Measurements from ENCODE around the gene LRRC27.
"Not testable (repeated sequence)": the region's sequence is repeated elsewhere in the genome, so short reads cannot be mapped to it uniquely, and the experiment has no call there.

The LRRC27 gene

GRCh38 chr10:132331601-132332432 is at the start of gene LRRC27:
Gene LRRC27 (plus strand): TSS chr10:132332193. CDS start chr10:132333525, 1,332 bp downstream.
- DNase-seq (ENCODE audit: low spot score) = peak; percentile 92

GRCh38 chr10:132282667-132283603 is 49.1 kb upstream of the LRRC27 start:
- no peak for DNase-seq (ENCODE audit: low spot score)

- no peak for DNase-seq (ENCODE audit: low spot score)
Measured at GRCh38 chr10:132283604-132284382, 48.2 kb upstream of the LRRC27 start.

- no peak for DNase-seq (ENCODE audit: low spot score)
Measured at GRCh38 chr10:132289439-132289838, 42.6 kb upstream of the LRRC27 start.

GRCh38 chr10:132290631-132291030 is 41.4 kb upstream of the LRRC27 start:
- no peak for DNase-seq (ENCODE audit: low spot score)

- no peak for DNase-seq (ENCODE audit: low spot score)
Measured at GRCh38 chr10:132291826-132292225, 40.2 kb upstream of the LRRC27 start.

- DNase-seq (ENCODE audit: low spot score) = no peak
Measured at GRCh38 chr10:132292287-132293200, 39.4 kb upstream of the LRRC27 start.

- DNase-seq (ENCODE audit: low spot score) = peak; percentile 31
Measured at GRCh38 chr10:132293201-132293812, 38.7 kb upstream of the LRRC27 start.

- DNase-seq (ENCODE audit: low spot score) = no peak
Measured at GRCh38 chr10:132293813-132294520, 38.0 kb upstream of the LRRC27 start.

- DNase-seq (ENCODE audit: low spot score) = no peak
Measured at GRCh38 chr10:132294561-132295318, 37.3 kb upstream of the LRRC27 start.

- DNase-seq (ENCODE audit: low spot score) = not testable (repeated sequence)
Measured at GRCh38 chr10:132295481-132295880, 36.5 kb upstream of the LRRC27 start.

GRCh38 chr10:132296666-132297443 is 35.1 kb upstream of the LRRC27 start:
- no peak for DNase-seq (ENCODE audit: low spot score)

- no peak for DNase-seq (ENCODE audit: low spot score)
Measured at GRCh38 chr10:132297526-132297925, 34.5 kb upstream of the LRRC27 start.

- DNase-seq (ENCODE audit: low spot score) = no peak
Measured at GRCh38 chr10:132298038-132298881, 33.7 kb upstream of the LRRC27 start.

GRCh38 chr10:132299371-132300336 is 32.3 kb upstream of the LRRC27 start:
- DNase-seq (ENCODE audit: low spot score) = no peak

GRCh38 chr10:132300582-132300981 is 31.4 kb upstream of the LRRC27 start:
- no peak for DNase-seq (ENCODE audit: low spot score)

All from pons (tissue), 1 donor.